ENCODE data around the gene IL12RB2.

Gene IL12RB2

DNA sequence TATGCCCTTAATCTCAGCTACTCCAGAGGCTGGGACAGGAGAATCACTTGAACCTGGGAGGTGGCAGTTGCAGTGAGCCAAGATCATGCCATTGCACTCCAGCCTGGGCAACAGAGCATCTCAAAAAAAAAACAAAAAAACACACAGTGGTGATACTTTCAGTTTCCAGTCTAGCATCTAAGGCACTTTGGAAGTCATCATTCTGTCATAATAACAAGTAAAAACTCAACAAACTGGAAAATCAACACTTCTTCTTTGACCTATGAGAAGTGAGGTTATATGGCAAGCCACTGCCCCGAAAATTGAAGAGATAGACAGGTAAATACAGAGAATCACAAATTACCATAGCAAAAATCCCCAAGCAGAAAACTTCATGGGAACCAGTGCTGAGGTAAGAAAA is 51.9 kb downstream of the IL12RB2 start:
- DNase-seq = no peak
- no peaks in the 10 kb centered on the region for H3K36me3 ChIP-seq
- TF ChIP-seq, protein P1, sequence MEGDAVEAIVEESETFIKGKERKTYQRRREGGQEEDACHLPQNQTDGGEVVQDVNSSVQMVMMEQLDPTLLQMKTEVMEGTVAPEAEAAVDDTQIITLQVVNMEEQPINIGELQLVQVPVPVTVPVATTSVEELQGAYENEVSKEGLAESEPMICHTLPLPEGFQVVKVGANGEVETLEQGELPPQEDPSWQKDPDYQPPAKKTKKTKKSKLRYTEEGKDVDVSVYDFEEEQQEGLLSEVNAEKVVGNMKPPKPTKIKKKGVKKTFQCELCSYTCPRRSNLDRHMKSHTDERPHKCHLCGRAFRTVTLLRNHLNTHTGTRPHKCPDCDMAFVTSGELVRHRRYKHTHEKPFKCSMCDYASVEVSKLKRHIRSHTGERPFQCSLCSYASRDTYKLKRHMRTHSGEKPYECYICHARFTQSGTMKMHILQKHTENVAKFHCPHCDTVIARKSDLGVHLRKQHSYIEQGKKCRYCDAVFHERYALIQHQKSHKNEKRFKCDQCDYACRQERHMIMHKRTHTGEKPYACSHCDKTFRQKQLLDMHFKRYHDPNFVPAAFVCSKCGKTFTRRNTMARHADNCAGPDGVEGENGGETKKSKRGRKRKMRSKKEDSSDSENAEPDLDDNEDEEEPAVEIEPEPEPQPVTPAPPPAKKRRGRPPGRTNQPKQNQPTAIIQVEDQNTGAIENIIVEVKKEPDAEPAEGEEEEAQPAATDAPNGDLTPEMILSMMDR (IDR thresholded peaks at IDR 0.05; ENCODE audit: low read depth, low read length) = no peak
- H3K4me3 ChIP-seq (ENCODE audit: low read depth, low read length) = no peak overlapping the region
- no peaks in the 10 kb centered on the region for H3K4me1 ChIP-seq
- no peaks in the 10 kb centered on the region for H3K27me3 ChIP-seq
- H3K9me3 ChIP-seq = no peaks in the 10 kb centered on the region

DNA sequence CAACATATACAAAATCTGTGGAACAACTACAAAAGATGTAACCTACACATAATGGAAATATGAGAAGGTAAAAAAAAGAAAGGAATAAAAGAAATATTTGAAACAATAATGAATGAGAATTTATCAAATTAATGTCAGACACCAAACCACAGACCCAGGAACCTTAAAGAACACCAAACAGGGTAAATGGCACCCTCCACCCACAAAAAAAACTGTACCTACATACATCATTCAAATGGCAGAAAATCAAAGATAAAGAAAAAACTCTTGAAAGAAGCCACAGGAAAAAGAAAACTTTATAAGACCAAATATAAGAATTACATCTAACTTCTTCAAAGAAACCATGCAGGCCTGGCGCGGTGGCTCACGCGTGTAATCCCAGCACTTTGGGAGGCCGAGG is 54.0 kb downstream of the IL12RB2 start:
- no peaks in the 10 kb centered on the region for H3K36me3 ChIP-seq
- TF ChIP-seq, protein P1 (IDR thresholded peaks at IDR 0.05; ENCODE audit: low read depth, low read length) = no peak
- DNase-seq = no peak
- no peak overlapping the region for H3K4me3 ChIP-seq (ENCODE audit: low read depth, low read length)
- no peaks in the 10 kb centered on the region for H3K9me3 ChIP-seq
- H3K4me1 ChIP-seq = no peaks in the 10 kb centered on the region
- no peaks in the 10 kb centered on the region for H3K27me3 ChIP-seq

DNA sequence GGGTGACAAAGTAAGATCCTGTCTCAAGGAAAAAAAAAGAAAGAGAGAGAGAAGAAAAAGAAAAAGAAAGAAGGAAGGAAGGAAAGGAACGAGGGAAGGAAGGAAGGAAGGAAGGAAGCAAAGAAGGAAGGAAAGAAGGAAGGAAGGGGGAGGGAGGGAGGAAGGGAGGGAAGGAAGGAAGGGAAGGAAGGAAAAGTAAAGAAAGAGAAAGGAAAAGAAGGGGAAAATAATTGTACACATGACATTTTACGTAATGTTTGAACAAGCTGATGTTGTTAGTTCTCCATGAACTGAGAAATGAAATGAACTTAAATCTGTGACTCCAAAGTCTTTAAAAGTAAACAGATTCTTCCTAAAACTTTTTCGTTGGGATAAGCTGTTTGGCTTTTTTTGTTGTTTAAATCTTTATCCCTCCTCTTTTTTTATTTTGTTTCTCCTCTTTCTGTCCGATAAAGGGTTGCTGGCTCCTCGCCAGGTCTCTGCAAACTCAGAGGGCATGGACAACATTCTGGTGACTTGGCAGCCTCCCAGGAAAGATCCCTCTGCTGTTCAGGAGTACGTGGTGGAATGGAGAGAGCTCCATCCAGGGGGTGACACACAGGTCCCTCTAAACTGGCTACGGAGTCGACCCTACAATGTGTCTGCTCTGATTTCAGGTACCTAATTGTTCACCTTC is 59.8 kb downstream of the IL12RB2 start:
- Histone ChIP-seq H3K27me3 (no peaks in the 10 kb centered on the region), H3K9me3 (no peaks in the 10 kb centered on the region), H3K4me1 (no peaks in the 10 kb centered on the region), H3K36me3 (no peaks in the 10 kb centered on the region), H3K4me3 (ENCODE audit: low read depth, low read length) (no peak overlapping the region)
- DNase-seq = peak; percentile 74
- TF ChIP-seq, protein P1 (IDR thresholded peaks at IDR 0.05; ENCODE audit: low read depth, low read length) = peak; percentile 15; the same call in 1 of the 2 replicates

DNA sequence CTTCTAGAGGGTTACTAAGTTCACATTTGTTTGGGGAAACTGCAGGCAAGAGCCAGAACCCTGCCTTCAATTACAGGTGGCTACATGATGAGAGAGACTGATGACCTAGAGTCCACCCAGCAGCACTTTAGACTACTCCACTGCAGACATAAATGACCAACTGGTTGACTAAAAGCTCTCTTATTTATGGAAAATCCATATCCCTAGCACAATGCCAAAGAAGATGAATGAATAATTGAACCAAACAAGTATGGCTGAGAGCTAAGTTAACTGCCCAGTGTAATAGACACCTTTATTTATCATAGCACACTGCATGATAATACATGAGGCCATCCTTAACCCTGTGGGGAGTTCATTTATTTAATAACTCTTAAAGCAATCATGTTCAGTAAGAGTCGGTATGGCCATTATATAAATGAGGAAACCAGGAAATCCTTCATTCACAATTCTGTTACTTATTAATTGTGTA is 60.4 kb downstream of the IL12RB2 start:
- Histone ChIP-seq H3K27me3 (no peaks in the 10 kb centered on the region), H3K36me3 (no peaks in the 10 kb centered on the region), H3K4me3 (ENCODE audit: low read depth, low read length) (no peak overlapping the region), H3K4me1 (no peaks in the 10 kb centered on the region), H3K9me3 (no peaks in the 10 kb centered on the region)
- TF ChIP-seq, protein P1 (IDR thresholded peaks at IDR 0.05; ENCODE audit: low read depth, low read length) = no peak
- DNase-seq = no peak

DNA sequence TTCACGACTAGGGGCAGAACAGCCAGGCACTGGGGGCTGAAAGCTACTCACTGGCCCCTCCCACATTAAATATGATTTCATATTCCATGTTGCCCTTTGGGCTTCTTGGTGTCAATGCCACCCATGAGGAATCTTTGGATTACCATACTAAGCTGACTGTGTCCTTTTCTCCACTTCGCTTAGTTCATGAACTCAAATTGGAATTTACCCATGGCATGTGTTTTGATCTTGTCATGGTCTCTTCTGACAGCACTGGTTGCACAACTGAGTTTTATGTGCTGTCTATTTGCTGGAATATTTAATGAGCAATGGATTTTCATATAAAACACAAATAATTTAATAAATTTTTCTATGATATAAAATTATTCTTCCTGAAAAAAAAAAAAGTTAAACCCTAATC is 63.4 kb downstream of the IL12RB2 start:
- DNase-seq = no peak
- H3K36me3 ChIP-seq = no peaks in the 10 kb centered on the region
- TF ChIP-seq, protein P1 (IDR thresholded peaks at IDR 0.05; ENCODE audit: low read depth, low read length) = no peak
- no peak overlapping the region for H3K4me3 ChIP-seq (ENCODE audit: low read depth, low read length)
- no peaks in the 10 kb centered on the region for H3K27me3 ChIP-seq
- no peaks in the 10 kb centered on the region for H3K9me3 ChIP-seq
- H3K4me1 ChIP-seq = no peaks in the 10 kb centered on the region

DNA sequence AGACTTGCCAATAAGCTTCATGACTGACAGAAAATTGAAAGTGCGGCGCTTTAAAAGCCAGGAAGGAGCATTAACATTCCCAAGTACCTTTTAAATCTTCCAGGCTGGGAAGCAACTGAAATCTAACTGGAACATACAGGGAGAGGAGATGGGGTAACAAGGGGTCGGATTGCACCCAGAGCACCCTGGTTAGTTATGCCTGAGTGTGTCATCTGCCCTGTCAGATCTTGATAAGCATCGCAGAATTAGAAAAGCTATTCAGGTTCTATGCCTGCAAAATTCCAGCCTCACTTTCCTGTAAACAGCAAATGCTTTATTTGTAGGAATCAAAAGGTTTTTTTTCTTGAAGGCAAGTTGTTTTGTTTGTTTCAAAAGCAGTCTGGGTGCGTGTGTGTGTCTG is 64.0 kb downstream of the IL12RB2 start:
- no peak for DNase-seq
- no peak overlapping the region for H3K4me3 ChIP-seq (ENCODE audit: low read depth, low read length)
- TF ChIP-seq, protein P1 (IDR thresholded peaks at IDR 0.05; ENCODE audit: low read depth, low read length) = no peak

More for the DNA sequence above, 64.0 kb downstream of the IL12RB2 start:
- H3K4me1 ChIP-seq = no peaks in the 10 kb centered on the region
- no peaks in the 10 kb centered on the region for H3K9me3 ChIP-seq
- H3K36me3 ChIP-seq = no peaks in the 10 kb centered on the region
- H3K27me3 ChIP-seq = no peaks in the 10 kb centered on the region

Measured in BE2C (cell line).